Ishikawa (cell line): ENCODE results near the gene CDYL2.

Experiments
- CEBPB ChIP-seq: IDR thresholded peaks from 2 replicates; pipeline ENCODE4 v1.6.1; 2012
- CREB1 ChIP-seq: IDR thresholded peaks from 2 replicates; pipeline ENCODE4 v1.6.1; 2012; ENCODE audit warnings: low read depth
- EGR1 ChIP-seq: IDR thresholded peaks from 2 replicates; pipeline ENCODE4 v1.6.1; 2012
- EP300 ChIP-seq: IDR thresholded peaks from 2 replicates; pipeline ENCODE4 v1.6.1; 2012; ENCODE audit warnings: borderline replicate concordance
- FOXM1 ChIP-seq: IDR thresholded peaks from 2 replicates; pipeline ENCODE4 v1.6.1; 2012; ENCODE audit warnings: low read depth, borderline replicate concordance
- MAX ChIP-seq: IDR thresholded peaks from 2 replicates; pipeline ENCODE4 v1.6.1; 2012
- NFIC ChIP-seq: IDR thresholded peaks from 2 replicates; pipeline ENCODE4 v1.6.1; 2012
- RAD21 ChIP-seq: IDR thresholded peaks from 2 replicates; pipeline ENCODE4 v1.6.1; 2012; ENCODE audit warnings: low read depth
- TAF1 ChIP-seq: IDR thresholded peaks from 2 replicates; pipeline ENCODE4 v1.6.1; 2012; ENCODE audit warnings: low read depth, mild to moderate bottlenecking
- TCF12 ChIP-seq: IDR thresholded peaks from 2 replicates; pipeline ENCODE4 v1.6.1; 2012; ENCODE audit warnings: low read depth
- TEAD4 ChIP-seq: IDR thresholded peaks from 2 replicates; pipeline ENCODE4 v1.6.1; 2012
- USF1 ChIP-seq: IDR thresholded peaks from 2 replicates; pipeline ENCODE4 v1.6.1; 2012
- YY1 ChIP-seq: IDR thresholded peaks from 2 replicates; pipeline ENCODE4 v1.6.1; 2012; ENCODE audit warnings: low read depth
- ZBTB7A ChIP-seq: IDR thresholded peaks from 2 replicates; pipeline ENCODE4 v1.6.1; 2012; ENCODE audit warnings: low read depth
- TF ChIP-seq, protein P1 (sequence below): IDR thresholded peaks from 2 replicates; pipeline ENCODE4 v1.6.1; 2012; ENCODE audit warnings: low read depth, mild to moderate bottlenecking

The CDYL2 gene

GRCh38 chr16:80687606-80688005 is 116.8 kb downstream of the CDYL2 start:
- TF ChIP-seq CREB1 = no peak

DNA sequence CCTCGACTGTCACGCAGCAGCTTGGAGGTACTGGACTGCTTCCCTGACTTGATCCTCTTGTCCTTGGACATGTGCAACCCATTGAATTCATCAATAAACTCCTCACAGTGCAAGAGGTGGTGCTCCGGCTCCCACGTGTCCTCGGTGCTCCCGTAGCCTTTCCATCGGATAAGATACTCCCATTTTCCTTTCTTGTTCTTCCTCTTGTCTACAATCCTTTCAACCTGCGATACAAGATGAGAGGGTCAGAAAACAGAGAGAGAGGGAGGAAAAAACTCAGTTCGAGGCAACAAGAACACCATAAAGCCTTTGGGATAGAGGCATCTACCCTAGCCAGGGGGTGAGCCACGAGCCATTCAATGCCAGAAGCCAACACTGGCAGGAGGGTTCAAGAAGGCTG is 119.5 kb downstream of the CDYL2 start:
- TF ChIP-seq TEAD4 (no peak), TAF1 (no peak), YY1 (no peak), FOXM1 (no peak), CREB1 (no peak), CEBPB (no peak), MAX (no peak), TCF12 (no peak), ZBTB7A (no peak), NFIC (no peak), EGR1 (no peak), RAD21 (no peak), EP300 (no peak), USF1 (no peak)
- TF ChIP-seq, protein P1, sequence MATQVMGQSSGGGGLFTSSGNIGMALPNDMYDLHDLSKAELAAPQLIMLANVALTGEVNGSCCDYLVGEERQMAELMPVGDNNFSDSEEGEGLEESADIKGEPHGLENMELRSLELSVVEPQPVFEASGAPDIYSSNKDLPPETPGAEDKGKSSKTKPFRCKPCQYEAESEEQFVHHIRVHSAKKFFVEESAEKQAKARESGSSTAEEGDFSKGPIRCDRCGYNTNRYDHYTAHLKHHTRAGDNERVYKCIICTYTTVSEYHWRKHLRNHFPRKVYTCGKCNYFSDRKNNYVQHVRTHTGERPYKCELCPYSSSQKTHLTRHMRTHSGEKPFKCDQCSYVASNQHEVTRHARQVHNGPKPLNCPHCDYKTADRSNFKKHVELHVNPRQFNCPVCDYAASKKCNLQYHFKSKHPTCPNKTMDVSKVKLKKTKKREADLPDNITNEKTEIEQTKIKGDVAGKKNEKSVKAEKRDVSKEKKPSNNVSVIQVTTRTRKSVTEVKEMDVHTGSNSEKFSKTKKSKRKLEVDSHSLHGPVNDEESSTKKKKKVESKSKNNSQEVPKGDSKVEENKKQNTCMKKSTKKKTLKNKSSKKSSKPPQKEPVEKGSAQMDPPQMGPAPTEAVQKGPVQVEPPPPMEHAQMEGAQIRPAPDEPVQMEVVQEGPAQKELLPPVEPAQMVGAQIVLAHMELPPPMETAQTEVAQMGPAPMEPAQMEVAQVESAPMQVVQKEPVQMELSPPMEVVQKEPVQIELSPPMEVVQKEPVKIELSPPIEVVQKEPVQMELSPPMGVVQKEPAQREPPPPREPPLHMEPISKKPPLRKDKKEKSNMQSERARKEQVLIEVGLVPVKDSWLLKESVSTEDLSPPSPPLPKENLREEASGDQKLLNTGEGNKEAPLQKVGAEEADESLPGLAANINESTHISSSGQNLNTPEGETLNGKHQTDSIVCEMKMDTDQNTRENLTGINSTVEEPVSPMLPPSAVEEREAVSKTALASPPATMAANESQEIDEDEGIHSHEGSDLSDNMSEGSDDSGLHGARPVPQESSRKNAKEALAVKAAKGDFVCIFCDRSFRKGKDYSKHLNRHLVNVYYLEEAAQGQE = no peak

DNA sequence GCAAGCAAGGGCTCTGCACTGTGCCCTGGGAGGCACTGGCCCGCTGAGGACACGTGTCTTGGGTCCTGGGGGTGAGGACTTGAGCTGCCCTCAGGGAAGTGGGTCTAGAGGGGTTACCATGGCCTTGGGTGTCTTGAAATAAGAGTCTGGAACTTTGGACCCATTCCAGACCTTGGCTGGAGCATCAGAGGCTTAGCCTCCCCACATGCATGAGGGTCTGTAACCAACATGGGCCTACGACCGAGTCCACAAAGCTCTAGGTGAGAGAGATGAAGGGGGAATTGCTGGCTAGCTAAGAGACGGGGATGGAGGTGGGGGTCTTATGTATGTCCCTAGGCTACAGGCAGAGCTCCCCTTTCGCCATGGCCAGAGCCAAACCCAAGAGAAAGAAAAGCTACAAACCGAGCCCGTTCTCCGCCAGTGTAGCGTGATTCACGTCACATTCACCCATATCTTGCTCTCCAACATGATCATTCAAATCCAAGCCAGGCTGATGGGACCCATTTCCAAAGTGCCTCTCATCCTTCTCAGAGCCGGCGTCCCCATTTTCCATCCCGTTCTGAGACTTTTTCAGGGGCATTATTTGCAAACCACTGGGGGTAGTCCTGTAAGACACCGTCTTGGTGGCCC is 120.1 kb downstream of the CDYL2 start:
- TF ChIP-seq CREB1 = no peak
- TF ChIP-seq TCF12 = no peak
- TF ChIP-seq EP300 = no peak
- TF ChIP-seq TEAD4 = no peak
- TF ChIP-seq USF1 = no peak

DNA sequence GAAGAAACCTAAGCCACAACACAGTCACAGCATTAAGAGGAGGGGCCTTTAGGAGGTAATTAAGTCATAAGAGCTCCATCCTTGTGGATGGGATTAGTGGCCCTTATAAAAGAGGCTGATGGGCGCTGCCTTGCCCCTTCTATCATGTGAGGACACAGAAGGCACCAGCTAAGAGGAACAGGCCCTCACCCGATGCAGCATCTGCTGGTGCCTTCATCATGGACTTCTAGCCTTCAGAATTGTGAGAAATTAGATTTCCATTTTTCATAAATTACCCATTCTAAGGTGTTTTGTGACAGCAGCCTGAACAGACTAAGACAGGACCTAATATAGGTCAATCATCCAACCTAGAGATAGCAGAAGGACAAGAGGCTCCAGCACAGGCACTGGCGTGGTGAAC is 120.8 kb downstream of the CDYL2 start:
- TF ChIP-seq, protein P1 = no peak
- TF ChIP-seq EP300 = no peak
- no peak for TF ChIP-seq YY1
- no peak for TF ChIP-seq NFIC
- TF ChIP-seq TCF12 = no peak
- no peak for TF ChIP-seq EGR1
- no peak for TF ChIP-seq CREB1
- no peak for TF ChIP-seq FOXM1
- no peak for TF ChIP-seq ZBTB7A
- no peak for TF ChIP-seq MAX
- no peak for TF ChIP-seq RAD21
- TF ChIP-seq USF1 = no peak
- no peak for TF ChIP-seq TEAD4
- no peak for TF ChIP-seq TAF1
- TF ChIP-seq CEBPB = no peak

- TF ChIP-seq, protein P1 = no peak
- TF ChIP-seq EGR1 (no peak), TAF1 (no peak), FOXM1 (no peak), ZBTB7A (no peak), CREB1 (no peak), MAX (no peak), RAD21 (no peak), TEAD4 (no peak), USF1 (no peak), CEBPB (no peak), NFIC (no peak), EP300 (no peak), YY1 (no peak), TCF12 (no peak)
These were observed 121.9 kb downstream of the CDYL2 start for GRCh38 chr16:80682421-80683070.
